SK-N-SH (cell line): ENCODE data around the gene GRM2. TPM values are rescaled to one million over a fixed set of nuclear protein-coding genes. Genes with fewer than 3 reads are reported as not detected.

ENCODE experiments used
- CTCF ChIA-PET: fragments of 300-600, 350-600 bp; formaldehyde crosslinking; extraction: SDS; loops from one replicate; lab custom pipeline; 2021; lab: Yijun Ruan, JAX
- POLR2A ChIA-PET: fragments of 350-600 bp; sonication (Branson Sonifier 250); formaldehyde crosslinking; extraction: SDS; loops from one replicate; lab custom pipeline; 2020; ENCODE audit warnings: antibody characterized with exemption, inconsistent platforms; lab: Yijun Ruan, JAX
- DNase-seq: peaks from one replicate; pipeline ENCODE4 v3.0.0; 2012
- H2AFZ ChIP-seq: fragments of 200-600 bp; sonication (generic); 2 replicates; pipeline ENCODE4 v1.8.1; 2016; ENCODE audit warnings: antibody characterized with exemption, mild to moderate bottlenecking, low read depth
- H3F3A ChIP-seq: fragments of 200-600 bp; sonication (generic); replicated peaks from 2 replicates; pipeline ENCODE3; 2016; ENCODE audit warnings: antibody characterized with exemption, mild to moderate bottlenecking; ENCODE audit not compliant: insufficient read depth
- H3K27ac ChIP-seq, 2 experiments: fragments of 200-500 bp in 1 of 2; fragments of 200-600 bp in 1 of 2; sonication (Bioruptor generic) in 1 of 2; sonication (generic), shearing (Covaris generic) in 1 of 2; 2 replicates each; pipeline versions ENCODE4 v1.5.1 to v1.6.1; 2014 to 2016; ENCODE audit warnings: low read depth in 2 of 2, inconsistent platforms in 1 of 2, low read length in 1 of 2, mild to moderate bottlenecking in 1 of 2, mixed read lengths in 1 of 2
- H3K27me3 ChIP-seq: fragments of 200-600 bp; sonication (generic), shearing (Covaris generic); 2 replicates; pipeline ENCODE4 v1.6.1; 2016; ENCODE audit warnings: mixed run types; ENCODE audit not compliant: insufficient read depth
- H3K36me3 ChIP-seq, 2 experiments: fragments of 200-500 bp in 1 of 2; fragments of 200-600 bp in 1 of 2; sonication (Bioruptor generic) in 1 of 2; sonication (generic) in 1 of 2; replicated peaks in 1 of 2; 2 replicates each; pipeline versions ENCODE3 to v1.5.1; 2014 to 2016; ENCODE audit warnings: low read length in 1 of 2, mild to moderate bottlenecking in 1 of 2; ENCODE audit not compliant: insufficient read depth in 2 of 2, control insufficient read depth in 1 of 2
- H3K4me1 ChIP-seq, 2 experiments: fragments of 200-500 bp in 1 of 2; fragments of 200-600 bp in 1 of 2; sonication (Bioruptor generic) in 1 of 2; sonication (generic), shearing (Covaris generic) in 1 of 2; 2 replicates each; pipeline versions ENCODE4 v1.5.1 to v1.6.1; 2014 to 2016; ENCODE audit warnings: low read depth in 1 of 2, low read length in 1 of 2, mixed run types in 1 of 2; ENCODE audit not compliant: insufficient read depth in 2 of 2, control insufficient read depth in 1 of 2
- H3K4me2 ChIP-seq: fragments of 200-600 bp; sonication (generic), shearing (Covaris generic); 2 replicates; pipeline ENCODE4 v1.6.1; 2017; ENCODE audit warnings: mixed run types
- H3K4me3 ChIP-seq, 2 experiments: fragments of 200-500 bp in 1 of 2; fragments of 200-600 bp in 1 of 2; sonication (Bioruptor generic) in 1 of 2; sonication (generic), shearing (Covaris generic) in 1 of 2; 2 replicates each; pipeline versions ENCODE4 v1.5.1 to v1.8.1; 2014 to 2016; ENCODE audit warnings: low read depth in 2 of 2, inconsistent platforms in 1 of 2, low read length in 1 of 2, mild to moderate bottlenecking in 1 of 2, mixed read lengths in 1 of 2, moderate library complexity in 1 of 2
- H3K79me2 ChIP-seq: fragments of 200-600 bp; sonication (generic); 2 replicates; pipeline ENCODE4 v1.8.1; 2017; ENCODE audit warnings: mild to moderate bottlenecking; ENCODE audit not compliant: insufficient read depth
- H3K9ac ChIP-seq: fragments of 200-600 bp; sonication (generic); 2 replicates; pipeline ENCODE4 v1.6.1; 2017; ENCODE audit warnings: mixed run types
- H3K9me2 ChIP-seq: fragments of 200-600 bp; sonication (generic); 2 replicates; pipeline ENCODE4 v1.6.1; 2017; ENCODE audit warnings: mixed run types
- H3K9me3 ChIP-seq: fragments of 200-600 bp; sonication (generic); 2 replicates; pipeline ENCODE4 v1.6.1; 2017; ENCODE audit warnings: mixed run types, mild to moderate bottlenecking, moderate library complexity
- H4K20me1 ChIP-seq: fragments of 200-600 bp; sonication (generic); 2 replicates; pipeline ENCODE4 v1.6.1; 2017; ENCODE audit warnings: mild to moderate bottlenecking, mixed run types; ENCODE audit not compliant: insufficient read depth
- CHD2 ChIP-seq: fragments of 150-350 bp; IDR thresholded peaks from 2 replicates; pipeline ENCODE4 v1.6.1; 2018; ENCODE audit warnings: low read length; ENCODE audit not compliant: partially characterized antibody
- RAD21 ChIP-seq: IDR thresholded peaks from 2 replicates; pipeline ENCODE4 v1.6.1; 2012; ENCODE audit warnings: mild to moderate bottlenecking, low read length
- SMC3 ChIP-seq: IDR thresholded peaks from 2 replicates; pipeline ENCODE4 v1.6.1; 2012; ENCODE audit warnings: low read depth, low read length, improper control_type of control experiment
- WGBS: methylation state at CpG from one replicate; pipeline ENCODE4 v1.1.6; 2017; ENCODE audit warnings: low lambda C conversion rate; 5-methylcytosine and 5-hydroxymethylcytosine counted together
- polyA plus RNA-seq, 3 experiments: library from polyadenylated mRNA; depleted of rRNA; stranded (reverse); fragments of >200 nt; gene quantifications; 2 replicates each; pipeline ENCODE4 v1.2.3, GENCODE V29; 2012
- TF ChIP-seq, protein P1 (sequence below): fragments of 200-600 bp; sonication (generic); IDR thresholded peaks from 2 replicates; pipeline ENCODE4 v1.6.1; 2017; ENCODE audit warnings: antibody characterized with exemption, mild to moderate bottlenecking, moderate library complexity
- TF ChIP-seq, protein P2 (sequence below): IDR thresholded peaks from 2 replicates; pipeline ENCODE4 v1.4.0; 2012; ENCODE audit warnings: low read depth, borderline replicate concordance

Gene GRM2
- polyA plus RNA-seq, 1 of the 3 experiments (the other 2 are of a cell fraction): 0.15 TPM

DNA sequence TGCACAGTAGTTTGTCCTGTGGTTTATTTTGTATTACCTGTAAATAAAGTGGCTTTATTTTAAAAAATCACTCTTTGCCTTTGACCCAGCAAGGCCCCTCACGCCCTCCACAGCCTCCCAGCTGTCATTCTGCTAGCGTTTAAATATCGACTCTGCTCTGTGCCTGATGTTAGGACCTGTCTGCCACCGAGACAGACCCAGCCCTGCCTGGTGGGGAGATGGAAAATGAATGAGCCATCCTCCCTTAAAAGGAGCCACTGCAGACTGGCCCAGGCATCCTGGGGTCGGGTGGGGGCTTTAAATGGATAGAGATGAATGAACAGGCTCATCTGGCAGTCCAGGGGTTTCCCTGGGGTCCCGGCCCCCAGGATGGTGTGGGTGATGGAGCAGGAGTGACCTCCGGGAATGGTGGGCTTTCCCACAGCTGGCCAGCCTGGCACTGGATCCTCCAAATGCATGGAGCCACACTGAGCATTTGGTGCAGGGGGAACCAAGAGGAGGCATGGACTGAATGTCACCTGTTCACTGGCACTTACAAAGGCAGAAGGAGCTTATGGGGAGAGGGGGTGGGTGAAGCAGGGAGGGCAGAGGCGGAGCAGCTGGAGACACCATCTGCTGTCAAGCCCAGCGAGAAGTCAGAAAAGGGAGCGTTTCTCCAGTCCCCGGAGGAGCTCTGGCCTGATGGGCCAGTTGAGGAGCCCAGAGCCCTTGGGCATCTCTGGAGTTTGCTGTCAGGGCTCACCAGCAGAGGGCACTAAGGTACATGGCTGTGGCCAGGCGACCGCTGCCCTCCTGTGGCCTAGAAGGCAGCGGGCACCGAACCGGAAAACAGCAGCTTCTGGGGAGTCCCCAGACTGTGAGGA is 11.9 kb downstream of the GRM2 start:
- CTCF ChIA-PET: interaction anchor here (0.6 to 6.0 kb wide), 49 partner anchors 11 to 360 kb away, joined by 3 to 138 read pairs (median 6); partner anchors contain the start of genes ABHD14B, ACY1, GRM2 and PARP3
- TF ChIP-seq RAD21: peak; percentile 78
- TF ChIP-seq CHD2: no peak
- TF ChIP-seq SMC3: peak; percentile 86
- TF ChIP-seq, protein P1, sequence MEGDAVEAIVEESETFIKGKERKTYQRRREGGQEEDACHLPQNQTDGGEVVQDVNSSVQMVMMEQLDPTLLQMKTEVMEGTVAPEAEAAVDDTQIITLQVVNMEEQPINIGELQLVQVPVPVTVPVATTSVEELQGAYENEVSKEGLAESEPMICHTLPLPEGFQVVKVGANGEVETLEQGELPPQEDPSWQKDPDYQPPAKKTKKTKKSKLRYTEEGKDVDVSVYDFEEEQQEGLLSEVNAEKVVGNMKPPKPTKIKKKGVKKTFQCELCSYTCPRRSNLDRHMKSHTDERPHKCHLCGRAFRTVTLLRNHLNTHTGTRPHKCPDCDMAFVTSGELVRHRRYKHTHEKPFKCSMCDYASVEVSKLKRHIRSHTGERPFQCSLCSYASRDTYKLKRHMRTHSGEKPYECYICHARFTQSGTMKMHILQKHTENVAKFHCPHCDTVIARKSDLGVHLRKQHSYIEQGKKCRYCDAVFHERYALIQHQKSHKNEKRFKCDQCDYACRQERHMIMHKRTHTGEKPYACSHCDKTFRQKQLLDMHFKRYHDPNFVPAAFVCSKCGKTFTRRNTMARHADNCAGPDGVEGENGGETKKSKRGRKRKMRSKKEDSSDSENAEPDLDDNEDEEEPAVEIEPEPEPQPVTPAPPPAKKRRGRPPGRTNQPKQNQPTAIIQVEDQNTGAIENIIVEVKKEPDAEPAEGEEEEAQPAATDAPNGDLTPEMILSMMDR: peak; percentile 71

DNA sequence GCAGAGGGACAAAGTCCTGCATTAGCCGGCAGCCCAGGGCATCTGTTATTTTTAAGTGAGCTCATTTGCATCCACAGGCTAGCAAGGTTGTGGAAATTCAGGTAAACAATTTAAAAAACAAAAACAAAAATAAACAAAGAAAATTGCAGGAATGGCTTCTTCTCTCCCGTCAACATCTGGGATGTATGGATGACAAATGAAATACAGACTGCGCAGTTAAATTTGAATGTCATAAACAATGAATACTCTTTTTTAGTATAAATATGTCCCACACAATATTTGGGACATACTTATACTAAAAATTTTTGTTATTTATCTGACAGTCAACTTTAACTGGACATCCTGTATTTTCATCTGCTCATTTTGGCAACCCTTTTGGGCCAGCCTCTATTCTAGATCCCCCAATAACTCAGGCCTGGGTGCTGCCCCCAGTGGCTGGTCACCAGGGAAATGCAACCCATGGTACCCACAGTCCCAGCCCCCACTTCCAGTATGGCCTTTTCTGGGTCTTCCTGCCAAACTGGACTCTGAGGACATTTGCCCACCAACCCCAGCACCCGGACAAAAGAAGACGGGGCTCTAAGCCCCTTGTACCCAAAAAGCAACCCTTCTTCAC is 12.7 kb downstream of the GRM2 start:
- Histone ChIP-seq H2AFZ (no peak overlapping the region), H3K9me3 (no peaks in the 10 kb centered on the region), H3K27ac (no peak overlapping the region), H3K79me2 (no peaks in the 10 kb centered on the region), H3K4me3 (peak overlapping the region in 1 of 2 experiments; percentile 26; a peak in 1 of 4 replicates), H3K27me3 (no peaks in the 10 kb centered on the region), H3K4me2 (no peak overlapping the region), H4K20me1 (no peaks in the 10 kb centered on the region), H3K4me1 (peaks cover 0 to 2% of the 10 kb centered on the region in 2 experiments; a peak in 1 of 4 replicates), H3K36me3 (no peaks in the 10 kb centered on the region), H3K9me2 (no peaks in the 10 kb centered on the region), H3K9ac (no peak overlapping the region)
- ChIA-PET CTCF (interaction anchor here (0.9 to 6.0 kb wide), 47 partner anchors 10 to 359 kb away, joined by 3 to 138 read pairs (median 6); partner anchors contain the start of genes ABHD14B, ACY1, GRM2 and PARP3), POLR2A (no interaction called here)
- WGBS: 59% methylated on average over 5 of the region's 5 CpGs
- TF ChIP-seq, protein P1: peak; percentile 7
- TF ChIP-seq, protein P2, sequence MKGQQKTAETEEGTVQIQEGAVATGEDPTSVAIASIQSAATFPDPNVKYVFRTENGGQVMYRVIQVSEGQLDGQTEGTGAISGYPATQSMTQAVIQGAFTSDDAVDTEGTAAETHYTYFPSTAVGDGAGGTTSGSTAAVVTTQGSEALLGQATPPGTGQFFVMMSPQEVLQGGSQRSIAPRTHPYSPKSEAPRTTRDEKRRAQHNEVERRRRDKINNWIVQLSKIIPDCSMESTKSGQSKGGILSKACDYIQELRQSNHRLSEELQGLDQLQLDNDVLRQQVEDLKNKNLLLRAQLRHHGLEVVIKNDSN: no peak
- TF ChIP-seq, all 33 proteins: peak for 1
- H3F3A ChIP-seq: no peaks in the 10 kb centered on the region
- DNase-seq: peak; percentile 45

More for the DNA sequence above, 11.9 kb downstream of the GRM2 start:
- WGBS: 35% methylated on average over 15 of the region's 16 CpGs
- peak overlapping the region in 1 of 2 experiments; percentile 26; a peak in 1 of 4 replicates for H3K4me3 ChIP-seq
- H3K4me1 ChIP-seq: peaks cover 0 to 2% of the 10 kb centered on the region in 2 experiments; a peak in 1 of 4 replicates
- no peaks in the 10 kb centered on the region for H3F3A ChIP-seq
- POLR2A ChIA-PET: no interaction called here
- no peak overlapping the region for H3K4me2 ChIP-seq
- no peak overlapping the region for H2AFZ ChIP-seq
- H3K27ac ChIP-seq: no peak overlapping the region
- H3K27me3 ChIP-seq: no peaks in the 10 kb centered on the region
- H3K9me2 ChIP-seq: no peaks in the 10 kb centered on the region
- no peak overlapping the region for H3K9ac ChIP-seq
- DNase-seq: peak; percentile 89
- H3K79me2 ChIP-seq: no peaks in the 10 kb centered on the region
- no peaks in the 10 kb centered on the region for H4K20me1 ChIP-seq
- no peaks in the 10 kb centered on the region for H3K36me3 ChIP-seq
- no peaks in the 10 kb centered on the region for H3K9me3 ChIP-seq
